Esophagus muscularis mucosa (tissue), 4 donors: ENCODE results near the gene ERCC6. TPM values are rescaled to one million over a fixed set of nuclear protein-coding genes. Genes with fewer than 3 reads are reported as not detected.

ENCODE experiments used
- DNase-seq: peaks from one replicate; pipeline ENCODE4 v3.0.0-alpha.2; 2017; ENCODE audit errors: extremely low spot score
- H3K27ac ChIP-seq, 4 donors: fragments of 200-600 bp; sonication (generic); replicated peaks in 1 of 4; 1 replicate in 3 of 4; 2 replicates in 1 of 4; pipeline ENCODE4 v1.5.1; 2016 to 2019; ENCODE audit warnings: mild to moderate bottlenecking in 1 of 4
- H3K27me3 ChIP-seq, 4 donors: fragments of 200-600 bp; sonication (generic); one replicate each; pipeline versions ENCODE4 v1.5.1 to v1.6.0; 2016 to 2019
- H3K36me3 ChIP-seq, 4 donors: fragments of 200-600 bp; sonication (generic); one replicate each; pipeline ENCODE4 v1.5.1; 2016 to 2019
- H3K4me1 ChIP-seq, 4 donors: fragments of 200-600 bp; sonication (generic); one replicate each; pipeline ENCODE4 v1.5.1; 2016 to 2019
- H3K4me3 ChIP-seq, 4 donors: fragments of 200-600 bp; sonication (generic); 1 replicate in 2 of 4; 2 replicates in 2 of 4; pipeline ENCODE4 v1.5.1; 2016 to 2019; ENCODE audit warnings: mild to moderate bottlenecking in 4 of 4, moderate library complexity in 1 of 4
- H3K9me3 ChIP-seq, 4 donors: fragments of 200-600 bp; sonication (generic); 1 replicate in 3 of 4; 2 replicates in 1 of 4; pipeline ENCODE4 v1.5.1; 2016 to 2019
- CTCF ChIP-seq, 3 experiments: fragments of 200-600 bp in 2 of 3; fragments of 450-650 bp in 1 of 3; sonication (generic) in 2 of 3; IDR thresholded peaks; one replicate each; pipeline ENCODE4 v1.5.1; 2017 to 2019; ENCODE audit warnings: antibody characterized with exemption in 3 of 3, mild to moderate bottlenecking in 2 of 3, moderate library complexity in 1 of 3
- EP300 ChIP-seq: sonication (generic); formaldehyde crosslinking; IDR thresholded peaks from one replicate; pipeline ENCODE4 v1.6.1; 2017; ENCODE audit warnings: antibody characterized with exemption
- POLR2A ChIP-seq: fragments of 450-650 bp; IDR thresholded peaks from one replicate; pipeline ENCODE4 v1.6.1; 2017; ENCODE audit warnings: antibody characterized with exemption, moderate library complexity, mild to moderate bottlenecking, low read depth
- POLR2AphosphoS5 ChIP-seq, 2 donors: sonication (generic); formaldehyde crosslinking; IDR thresholded peaks; one replicate each; pipeline ENCODE4 v1.6.1; 2017; ENCODE audit warnings: antibody characterized with exemption in 2 of 2
- WGBS: methylation state at CpG from one replicate; pipeline ENCODE4 v1.1.5; 2018; 5-methylcytosine and 5-hydroxymethylcytosine counted together
- intact Hi-C: fragments of 100-400 bp; cut with DNase I; formaldehyde crosslinking; loops from one replicate; pipeline ENCODE4 v1.15.1; 2023
- total RNA-seq, 4 donors: library from RNA; depleted of rRNA; stranded (reverse); fragments of >200 nt; gene quantifications; one replicate each; pipeline versions ENCODE4 v1.1.0 to v1.2.1, GENCODE V29; 2016

ERCC6 gene
- total RNA-seq, 4 donors from 2014 or later = 7.0 to 11.7 (median 9.2) TPM

- Histone ChIP-seq H3K4me3 (no peak overlapping the region), H3K9me3 (no peaks in the 10 kb centered on the region), H3K36me3 (no peaks in the 10 kb centered on the region), H3K4me1 (no peaks in the 10 kb centered on the region), H3K27me3 (no peaks in the 10 kb centered on the region), H3K27ac (no peak overlapping the region)
- WGBS = 61% methylated on average over 2 of the region's 2 CpGs
- no peak for TF ChIP-seq POLR2A
- no peak for TF ChIP-seq EP300
- TF ChIP-seq CTCF (IDR thresholded peaks at IDR 0.05) = no peak
- TF ChIP-seq POLR2AphosphoS5 (IDR thresholded peaks at IDR 0.05) = no peak
- intact Hi-C loops = no loop called here
- no peak for DNase-seq
These were observed 13.4 kb upstream of the ERCC6 start for GRCh38 chr10:49552277-49552676.

DNA sequence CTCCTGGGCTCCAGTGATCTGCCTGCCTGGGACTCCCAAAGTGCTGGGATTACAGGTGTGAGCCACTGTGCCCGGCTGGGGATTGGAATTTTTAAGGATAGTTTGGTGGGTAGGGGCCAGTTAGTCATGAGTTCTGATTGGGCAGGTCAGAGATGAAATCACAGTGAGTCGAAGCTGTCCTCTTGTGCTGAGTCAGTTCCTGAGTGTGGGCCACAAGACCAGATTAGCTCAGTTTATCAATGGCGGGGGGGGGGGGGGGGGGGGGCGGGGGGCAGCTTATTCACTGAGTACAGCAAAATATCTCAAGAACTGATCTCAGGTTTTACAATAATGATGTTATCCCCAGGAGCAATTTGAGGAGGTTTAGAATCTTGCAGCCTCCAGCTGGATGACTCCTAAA lies 11.6 kb upstream of the ERCC6 start:
- Histone ChIP-seq H3K27ac (no peak overlapping the region), H3K4me1 (no peaks in the 10 kb centered on the region), H3K27me3 (no peaks in the 10 kb centered on the region), H3K9me3 (no peaks in the 10 kb centered on the region), H3K36me3 (no peaks in the 10 kb centered on the region), H3K4me3 (no peak overlapping the region)
- WGBS = 47% methylated on average over 2 of the region's 4 CpGs
- intact Hi-C loops = no loop called here
- DNase-seq = no peak
- TF ChIP-seq POLR2AphosphoS5 (IDR thresholded peaks at IDR 0.05) (no peak), EP300 (no peak), CTCF (IDR thresholded peaks at IDR 0.05) (no peak), POLR2A (no peak)

DNA sequence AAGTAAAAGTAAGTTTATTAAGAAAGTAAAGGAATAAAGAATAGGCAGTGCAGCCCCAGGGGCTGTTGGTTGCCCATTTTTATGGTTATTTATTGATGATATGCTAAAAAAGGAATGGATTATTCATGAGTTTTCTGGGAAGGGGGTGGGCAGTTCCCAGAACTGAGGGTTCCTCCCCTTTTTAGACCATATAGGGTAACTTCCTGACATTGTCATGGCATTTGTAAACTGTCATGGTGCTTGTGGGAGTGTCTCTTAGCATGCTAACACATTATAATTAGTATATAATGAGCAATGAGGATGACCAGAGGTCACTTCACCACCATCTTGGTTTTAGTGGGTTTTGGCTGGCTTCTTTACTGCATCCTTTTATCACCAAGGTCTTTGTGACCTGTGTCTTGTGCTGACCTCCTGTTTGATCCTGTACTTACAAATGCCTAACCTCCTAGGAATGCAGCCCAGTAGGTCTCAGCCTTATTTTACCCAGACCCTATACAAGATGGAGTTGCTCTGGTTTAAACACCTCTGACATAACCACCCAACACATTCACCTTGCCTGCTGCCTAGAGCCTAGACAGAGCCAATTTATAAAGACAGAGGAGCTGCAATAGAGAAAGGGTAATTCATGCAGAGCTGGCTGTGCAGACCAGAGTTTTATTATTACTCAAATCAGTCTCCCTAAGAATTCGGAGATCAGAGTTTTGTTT lies 10.9 kb upstream of the ERCC6 start:
- intact Hi-C loops = no loop called here
- no peaks in the 10 kb centered on the region for H3K4me1 ChIP-seq
- no peaks in the 10 kb centered on the region for H3K9me3 ChIP-seq
- no peaks in the 10 kb centered on the region for H3K36me3 ChIP-seq
- TF ChIP-seq EP300 (no peak), POLR2A (no peak), POLR2AphosphoS5 (IDR thresholded peaks at IDR 0.05) (no peak), CTCF (IDR thresholded peaks at IDR 0.05) (no peak)
- H3K27me3 ChIP-seq = no peaks in the 10 kb centered on the region
- no peak overlapping the region for H3K27ac ChIP-seq
- DNase-seq = no peak
- H3K4me3 ChIP-seq = no peak overlapping the region
- 81% methylated on average over 1 of the region's 1 CpG for WGBS

DNA sequence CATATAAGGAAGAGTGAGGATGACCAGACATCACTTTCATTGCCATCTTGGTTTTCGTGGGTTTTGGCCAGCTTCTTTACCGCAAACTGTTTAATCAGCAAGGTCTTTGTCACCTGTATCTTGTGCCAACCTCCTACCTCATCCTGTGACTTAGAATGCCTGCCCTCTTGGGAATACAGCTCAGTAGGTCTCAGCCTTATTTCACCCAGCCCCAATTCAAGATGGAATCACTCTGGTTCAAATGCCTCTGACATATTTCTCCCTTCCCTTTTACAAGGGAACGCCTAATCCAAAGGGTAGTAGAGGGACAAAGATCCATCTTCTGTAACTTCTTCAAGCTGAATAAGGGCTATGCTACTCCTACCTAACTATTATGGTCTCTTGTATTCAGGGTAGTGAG lies 4.7 kb upstream of the ERCC6 start:
- TF ChIP-seq POLR2AphosphoS5 (IDR thresholded peaks at IDR 0.05) = no peak
- TF ChIP-seq EP300 = no peak
- TF ChIP-seq POLR2A = no peak
- no peak for TF ChIP-seq CTCF (IDR thresholded peaks at IDR 0.05)
- no peak overlapping the region for H3K27ac ChIP-seq
- H3K36me3 ChIP-seq = no peaks in the 10 kb centered on the region
- H3K4me1 ChIP-seq = peaks cover 5 to 9% (median 7%) of the 10 kb centered on the region in 4 donors
- DNase-seq = no peak
- peaks cover 0 to 19% (median 0%) of the 10 kb centered on the region in 4 donors for H3K27me3 ChIP-seq
- intact Hi-C loops = no loop called here
- 90% methylated on average over 3 of the region's 3 CpGs for whole genome bisulfite sequencing
- no peaks in the 10 kb centered on the region for H3K9me3 ChIP-seq
- no peak overlapping the region for H3K4me3 ChIP-seq

DNA sequence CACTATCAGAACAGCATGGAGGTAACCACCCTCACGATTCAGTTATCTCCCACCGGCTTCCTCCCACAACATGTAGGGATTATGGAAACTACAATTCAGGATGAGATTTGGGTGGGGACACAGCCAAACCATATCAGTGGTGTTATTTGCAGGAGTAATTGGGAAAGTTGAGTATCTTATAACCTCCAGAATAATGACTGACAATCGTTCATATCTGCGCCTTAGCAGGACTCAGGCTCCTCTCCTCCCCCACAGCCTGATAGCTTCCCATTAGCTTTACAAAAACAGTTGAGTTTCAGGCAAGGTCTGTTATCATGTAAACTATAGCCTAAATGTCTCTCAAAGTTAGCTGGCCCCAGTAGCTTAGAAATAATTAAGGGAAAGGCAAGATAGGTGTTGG lies 3.4 kb upstream of the ERCC6 start:
- WGBS = 87% methylated on average over 4 of the region's 4 CpGs
- TF ChIP-seq POLR2A (no peak), POLR2AphosphoS5 (IDR thresholded peaks at IDR 0.05) (no peak), EP300 (no peak), CTCF (IDR thresholded peaks at IDR 0.05) (no peak)
- Histone ChIP-seq H3K9me3 (no peaks in the 10 kb centered on the region), H3K36me3 (no peaks in the 10 kb centered on the region), H3K4me1 (peaks cover 15 to 18% (median 16%) of the 10 kb centered on the region in 4 donors), H3K4me3 (no peak overlapping the region), H3K27ac (no peak overlapping the region), H3K27me3 (peaks cover 0 to 19% (median 0%) of the 10 kb centered on the region in 4 donors)
- intact Hi-C loops = no loop called here
- no peak for DNase-seq
